Endothelial cell of hepatic sinusoid (primary cell): ENCODE measurements around the gene MYO5B.

Source experiments
- in situ Hi-C: cut with HindIII; loops from 2 replicates; pipeline ENCODE4 v1.10.0; 2017; ENCODE audit warnings: low sequenced_read_pairs

Gene MYO5B

DNA sequence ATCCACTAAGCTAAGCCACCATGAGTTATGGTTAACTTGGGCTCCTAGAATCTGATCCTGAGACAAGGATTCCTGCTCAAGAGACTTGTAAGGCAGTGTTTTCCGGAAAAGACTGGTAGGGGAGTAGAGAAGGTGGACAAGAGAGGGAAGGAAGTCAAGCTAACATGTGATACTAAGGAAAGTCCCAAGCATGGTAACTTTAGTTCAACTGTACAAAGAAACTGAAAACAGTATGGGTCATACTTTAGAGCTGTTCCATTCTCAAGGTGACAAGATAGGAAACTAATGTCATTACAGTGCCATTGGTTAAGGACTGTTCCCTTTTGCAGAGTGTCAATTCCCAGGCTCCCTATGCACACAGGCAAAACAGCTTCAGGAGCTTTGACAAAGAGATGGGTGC, 5.8 kb downstream of the MYO5B start:
- in situ Hi-C loops, result no loop called here

DNA sequence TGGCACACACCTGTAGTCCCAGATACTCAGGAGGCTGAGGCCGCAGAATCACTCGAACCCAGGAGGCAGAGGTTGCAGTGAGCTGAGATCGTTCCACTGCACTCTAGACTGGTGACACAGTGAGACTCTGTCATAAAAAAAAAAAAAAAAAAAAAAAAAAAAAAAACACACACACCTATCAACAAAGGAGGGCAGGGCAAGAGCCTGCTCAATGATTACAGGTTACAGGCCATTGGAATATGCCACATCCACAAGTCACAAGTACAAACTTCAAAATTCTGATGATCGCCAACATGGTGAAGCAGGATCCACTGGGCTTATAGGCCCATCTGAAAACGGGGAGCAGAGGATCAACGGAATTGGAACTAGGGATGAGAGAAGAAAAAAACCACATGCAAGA, 6.3 kb downstream of the MYO5B start:
- in situ Hi-C loops, result no loop called here

DNA sequence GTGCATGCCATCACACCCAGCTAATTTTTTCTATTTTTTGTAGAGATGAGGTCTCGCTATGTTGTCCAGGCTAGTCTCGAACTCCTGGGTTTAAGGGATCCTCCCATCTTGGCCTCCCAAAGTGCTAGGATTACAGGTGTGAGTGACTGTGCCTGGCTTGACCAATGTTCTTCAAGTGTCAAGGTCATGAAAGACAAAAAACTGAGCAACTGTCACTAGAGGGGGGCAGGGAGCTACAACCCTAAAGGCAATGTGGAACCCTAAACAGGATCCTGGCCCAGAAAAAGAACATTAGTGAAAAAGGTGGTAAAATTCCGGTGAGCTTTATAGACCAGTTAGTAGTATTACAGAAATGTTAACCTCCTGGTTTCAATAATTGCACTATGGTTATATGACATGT, 7.3 kb downstream of the MYO5B start:
- in situ Hi-C loops, result no loop called here

DNA sequence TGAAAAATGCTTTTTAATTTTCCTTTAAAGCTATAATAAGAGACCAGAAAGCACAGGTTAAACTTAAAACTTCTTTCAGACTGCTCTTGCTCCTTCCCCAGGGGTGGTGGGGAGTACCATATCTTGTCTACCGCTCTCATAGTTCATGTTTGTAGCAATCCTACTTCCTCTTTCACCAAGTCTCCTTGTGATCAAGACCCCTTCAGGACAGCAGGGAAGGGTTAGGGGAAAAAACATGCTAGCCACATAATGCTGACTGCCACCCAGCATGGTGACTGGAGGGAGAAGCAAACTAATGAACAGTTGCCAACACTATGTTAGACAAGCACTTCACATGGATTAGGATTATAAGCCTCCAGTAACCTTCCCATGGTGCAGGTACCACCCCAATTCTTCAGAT, 8.6 kb downstream of the MYO5B start:
- in situ Hi-C loops, result no loop called here

DNA sequence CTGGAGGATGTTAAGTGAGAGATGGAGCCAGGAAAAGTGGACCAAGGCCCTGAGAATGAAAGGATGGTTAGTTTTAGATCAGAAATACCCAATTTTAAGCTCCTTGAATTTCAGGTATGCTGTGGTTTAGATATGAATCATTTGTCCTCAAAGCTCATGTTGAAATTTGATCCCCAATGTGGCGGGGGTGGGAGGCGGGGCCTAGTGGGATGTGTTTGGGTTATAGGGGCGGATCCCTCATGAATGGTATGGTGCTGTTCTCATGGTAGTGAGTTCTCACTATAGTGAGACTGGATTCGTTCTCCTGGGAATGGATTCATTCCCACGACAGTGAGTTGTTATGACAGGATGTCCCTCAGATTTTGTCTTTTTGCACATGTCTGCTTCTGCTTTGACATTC, 11.4 kb downstream of the MYO5B start:
- in situ Hi-C loops, result no loop called here

DNA sequence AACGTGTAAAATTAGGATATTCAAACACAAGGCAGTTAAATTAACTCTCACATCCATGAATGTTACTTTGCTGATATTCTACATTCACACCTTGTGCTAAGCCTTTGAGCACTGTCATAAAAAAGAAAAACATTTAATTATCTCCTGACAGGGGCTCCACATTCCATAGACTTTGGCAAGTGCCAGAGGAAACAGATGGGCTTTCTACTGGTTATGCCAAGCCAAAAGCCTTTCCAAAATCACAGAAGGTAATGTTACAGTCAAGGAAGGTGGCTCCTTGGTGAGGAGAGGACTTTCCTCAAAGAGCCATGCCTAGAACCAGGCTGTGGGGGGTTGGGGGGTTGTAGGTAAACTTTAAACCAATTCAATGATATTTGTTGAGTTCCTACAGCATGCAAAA, 12.4 kb downstream of the MYO5B start:
- in situ Hi-C loops, result no loop called here

DNA sequence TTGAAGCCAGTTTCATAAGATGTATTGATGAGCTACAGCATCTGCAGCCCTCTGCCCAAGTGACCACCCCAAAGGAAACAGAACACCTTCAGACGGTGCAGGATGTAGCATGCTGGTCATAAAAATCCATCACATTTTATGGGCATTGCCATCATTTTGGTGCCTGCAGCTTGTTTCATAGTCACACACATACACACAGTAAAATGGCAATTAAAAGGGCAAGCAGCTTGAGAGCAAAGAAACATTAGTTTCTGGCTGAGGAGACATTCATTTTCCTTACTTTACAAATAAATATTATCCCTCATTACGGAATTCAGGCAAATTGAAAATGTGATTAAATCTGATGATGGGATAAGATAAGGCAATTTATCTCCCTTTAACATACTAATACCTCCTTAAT, 13.4 kb downstream of the MYO5B start:
- in situ Hi-C loops, result no loop called here

DNA sequence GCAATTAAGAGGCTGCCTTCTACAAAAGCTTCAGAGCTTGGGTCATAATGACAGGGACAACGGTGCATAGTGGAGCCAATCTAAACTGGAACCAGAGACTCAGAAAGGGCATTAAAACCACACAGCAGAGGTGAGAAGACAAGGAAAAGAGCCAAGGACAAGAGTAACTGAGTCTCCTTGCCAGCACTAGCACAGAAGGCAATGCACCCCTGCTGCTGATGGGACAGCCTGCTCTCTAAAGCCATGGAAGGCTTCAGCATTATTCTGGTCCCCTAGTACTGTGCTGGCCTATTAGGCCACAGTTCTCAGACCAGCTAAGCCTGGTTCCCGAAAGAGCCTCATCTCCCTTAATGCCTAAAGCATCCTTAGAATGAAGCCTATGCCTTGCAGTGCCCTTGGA, 15.5 kb downstream of the MYO5B start:
- in situ Hi-C loops, result loop anchor here (5.0 kb wide), 1 partner anchor 37 kb away; no protein-coding TSS in a partner anchor

DNA sequence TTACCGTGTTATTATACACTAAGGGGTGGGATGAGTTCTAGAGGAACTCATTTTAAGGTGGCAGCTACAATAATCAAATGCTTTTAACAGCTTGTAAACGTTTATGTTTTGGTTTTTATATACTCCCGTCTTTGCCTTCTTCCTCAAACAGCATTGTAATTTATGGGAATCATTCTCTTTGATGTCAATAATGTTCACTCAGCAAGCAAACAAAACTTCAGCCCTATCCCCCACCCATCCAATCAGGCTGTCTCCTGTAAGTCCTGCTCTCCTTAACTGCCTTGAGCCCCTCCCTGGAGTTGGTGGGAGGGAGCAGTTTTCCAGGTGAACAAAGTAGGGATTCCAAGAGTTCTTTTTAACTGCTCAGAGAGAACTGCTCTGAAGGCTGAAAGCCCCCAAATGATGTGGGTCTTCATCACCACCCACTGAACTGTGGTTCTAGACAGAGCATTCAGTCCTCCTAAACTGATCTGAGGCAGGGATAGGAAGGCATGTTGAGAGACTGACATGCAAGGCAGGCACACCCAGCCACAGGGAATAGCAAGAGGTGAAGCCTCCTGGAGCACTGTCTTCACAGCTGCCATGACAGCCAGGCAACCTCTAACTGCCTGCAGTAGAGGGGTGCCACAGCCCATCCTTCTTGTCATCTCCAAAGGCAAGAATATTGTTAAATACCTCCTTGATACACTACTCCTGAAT, 17.5 kb downstream of the MYO5B start:
- in situ Hi-C loops, result loop anchor here (5.0 kb wide), 1 partner anchor 35 kb away; no protein-coding TSS in a partner anchor

DNA sequence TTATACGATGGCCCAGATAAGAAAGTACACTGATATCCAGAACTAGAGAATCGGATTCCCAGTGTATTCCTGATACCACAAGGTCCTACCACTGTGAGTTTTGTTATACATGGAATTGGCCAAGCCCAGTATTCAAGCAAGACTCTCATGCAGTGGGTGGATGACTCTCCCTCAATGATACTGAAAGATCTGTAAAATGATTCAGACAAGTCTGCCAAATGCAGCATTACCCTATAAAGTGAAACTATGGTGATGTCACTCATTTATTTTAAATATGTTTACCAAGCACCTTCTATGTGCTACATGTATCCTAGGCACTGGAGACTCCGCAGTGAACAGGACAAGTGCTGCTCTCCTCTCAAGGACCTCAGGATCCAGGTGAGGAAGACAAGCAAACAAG, 22.6 kb downstream of the MYO5B start:
- in situ Hi-C loops, result no loop called here

DNA sequence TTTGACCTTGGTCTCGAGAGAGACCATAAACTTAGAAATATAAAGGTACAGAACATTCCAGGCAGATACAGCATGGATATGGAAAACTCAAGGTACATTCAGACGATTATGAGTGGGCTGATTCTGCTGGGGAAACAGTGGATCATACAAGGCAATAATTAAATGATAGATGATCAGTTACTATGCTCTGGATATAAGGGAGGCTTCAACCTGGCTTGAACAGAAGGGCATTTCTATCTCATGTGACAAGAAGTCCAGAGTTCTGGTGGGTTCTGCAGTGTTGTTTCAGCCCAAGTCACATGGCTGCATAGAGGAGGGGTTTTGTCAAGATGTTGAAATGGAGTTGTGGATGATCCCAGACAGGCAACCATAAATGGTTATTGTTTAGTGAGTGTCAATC, 23.5 kb downstream of the MYO5B start:
- in situ Hi-C loops, result no loop called here

DNA sequence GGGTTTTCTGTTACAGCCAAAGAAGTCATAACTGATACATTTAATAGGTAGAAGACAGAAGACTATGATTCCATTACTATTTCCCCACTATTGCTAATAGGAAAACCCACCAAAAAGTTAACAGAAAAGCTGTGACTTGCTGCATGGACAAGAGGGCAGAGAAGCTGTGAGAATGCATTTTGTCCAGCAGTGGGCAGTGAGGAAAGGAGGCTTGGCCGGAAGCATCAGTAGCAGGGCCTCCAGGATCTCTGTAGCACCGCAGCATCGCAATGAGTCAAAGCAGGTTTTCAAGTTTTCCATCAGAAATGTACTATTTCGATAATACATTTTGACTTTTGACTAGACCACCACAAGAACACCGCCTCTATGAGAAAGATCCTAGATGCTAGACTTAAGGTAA, 24.9 kb downstream of the MYO5B start:
- in situ Hi-C loops, result no loop called here

DNA sequence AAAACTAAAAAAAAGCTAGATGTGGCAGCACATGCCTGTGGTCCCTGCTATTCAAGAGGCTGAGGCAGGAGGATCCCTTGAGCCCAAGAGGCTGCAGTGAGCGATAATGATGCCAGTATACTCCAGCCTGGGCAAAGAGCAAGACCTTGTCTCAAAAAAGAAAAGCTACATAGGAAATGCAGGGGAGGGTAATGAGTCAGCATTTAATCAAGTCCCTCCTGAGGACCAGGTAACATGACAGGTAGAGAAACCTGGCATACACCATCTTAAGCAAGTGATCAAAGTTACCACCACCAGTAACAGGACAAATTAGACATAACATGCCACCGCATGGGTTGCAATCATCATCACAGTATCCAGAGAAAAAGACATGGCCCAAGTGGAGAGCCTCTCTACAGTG, 25.8 kb downstream of the MYO5B start:
- in situ Hi-C loops, result no loop called here

DNA sequence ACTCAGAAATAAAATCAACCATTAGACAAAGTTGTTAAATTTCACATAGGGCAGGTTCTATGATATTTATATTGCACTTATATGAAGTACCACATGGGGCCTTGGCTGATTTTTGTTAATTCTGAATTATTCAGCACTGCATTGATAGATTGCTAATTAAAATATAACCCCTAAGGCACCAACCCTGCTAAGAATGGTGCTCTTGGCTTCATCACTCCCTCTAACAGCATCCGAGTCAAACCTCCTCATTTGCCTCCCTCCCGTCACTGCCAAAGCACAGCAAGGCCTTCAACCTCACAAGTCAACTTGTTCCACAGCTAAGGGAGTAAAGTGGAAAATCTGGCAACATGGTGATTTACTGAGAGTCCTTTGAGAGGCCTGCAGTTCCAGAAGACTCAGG, 27.0 kb downstream of the MYO5B start:
- in situ Hi-C loops, result no loop called here

DNA sequence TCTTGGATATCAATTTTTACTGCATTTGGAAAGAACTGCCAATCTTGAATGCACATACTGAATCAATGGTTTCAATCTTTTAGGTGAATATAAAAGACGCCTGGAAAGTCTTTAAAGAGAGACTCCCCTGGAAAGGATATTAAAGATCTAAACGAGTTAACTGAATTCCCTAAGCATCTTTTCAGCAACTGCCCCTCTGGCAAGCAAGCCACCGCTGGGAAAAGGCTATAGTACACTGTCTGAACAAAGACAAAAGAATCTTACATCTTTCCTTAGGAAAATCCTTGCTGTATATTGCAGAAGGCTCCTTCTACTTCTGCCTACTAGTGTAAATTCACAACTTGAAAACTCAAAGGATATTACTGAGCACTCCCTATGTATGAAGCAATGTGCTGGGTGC, 28.0 kb downstream of the MYO5B start:
- in situ Hi-C loops, result no loop called here

DNA sequence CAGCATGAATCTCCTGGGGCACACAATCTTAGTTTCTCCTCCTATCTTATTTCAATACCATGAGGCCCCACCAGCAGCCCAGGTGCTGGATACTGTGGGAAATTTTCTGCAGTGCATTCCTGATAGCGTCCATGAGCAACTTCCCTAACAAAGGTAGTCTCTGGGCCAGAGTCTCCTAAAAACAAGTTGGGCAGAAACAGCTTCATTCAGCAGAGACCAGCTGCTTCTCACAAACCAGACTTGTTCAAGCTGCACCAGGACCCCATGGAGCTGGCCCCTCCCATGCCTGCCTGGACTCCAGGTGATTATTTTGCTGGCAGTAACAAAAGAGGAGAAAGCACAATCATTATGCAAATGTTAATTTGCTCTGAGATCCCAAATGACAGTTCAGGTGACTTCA, 31.4 kb downstream of the MYO5B start:
- in situ Hi-C loops, result no loop called here

DNA sequence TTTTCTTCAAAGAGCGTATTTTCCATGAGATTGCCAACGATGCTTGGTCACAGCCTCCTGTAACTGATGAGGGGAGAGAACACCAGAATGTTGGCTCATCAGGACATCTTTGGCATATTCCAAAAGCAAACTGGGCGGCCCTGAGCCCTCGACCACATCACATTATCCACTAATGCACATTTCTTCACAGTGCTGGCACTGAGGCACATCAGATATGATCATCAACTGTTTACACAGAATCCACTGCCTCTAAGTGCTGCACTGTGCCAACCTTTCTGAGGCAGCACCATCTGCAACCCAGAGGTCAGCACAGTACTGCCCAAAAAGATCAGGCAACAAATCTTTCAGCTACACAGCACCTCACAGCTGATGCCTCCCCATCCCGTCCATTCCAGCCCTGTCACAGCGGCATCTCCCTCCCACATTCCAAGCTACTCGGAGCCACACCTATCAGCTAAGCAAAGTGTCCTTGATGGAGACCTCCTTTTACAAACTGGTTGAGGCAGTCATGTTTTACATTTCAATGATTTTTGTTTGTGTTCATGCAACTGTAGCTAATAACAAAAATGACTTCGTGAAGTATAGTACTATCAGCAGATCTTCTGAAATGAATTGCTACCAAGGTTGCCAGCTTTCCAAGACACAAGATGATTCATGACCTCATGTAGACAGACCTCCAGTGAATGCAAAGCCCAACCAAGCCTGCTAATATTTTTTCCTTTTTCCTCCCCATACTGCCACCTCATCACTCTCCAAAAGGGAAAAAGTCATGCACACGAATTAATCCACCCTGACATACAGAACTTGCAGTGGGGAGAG, 32.3 kb downstream of the MYO5B start:
- in situ Hi-C loops, result no loop called here

DNA sequence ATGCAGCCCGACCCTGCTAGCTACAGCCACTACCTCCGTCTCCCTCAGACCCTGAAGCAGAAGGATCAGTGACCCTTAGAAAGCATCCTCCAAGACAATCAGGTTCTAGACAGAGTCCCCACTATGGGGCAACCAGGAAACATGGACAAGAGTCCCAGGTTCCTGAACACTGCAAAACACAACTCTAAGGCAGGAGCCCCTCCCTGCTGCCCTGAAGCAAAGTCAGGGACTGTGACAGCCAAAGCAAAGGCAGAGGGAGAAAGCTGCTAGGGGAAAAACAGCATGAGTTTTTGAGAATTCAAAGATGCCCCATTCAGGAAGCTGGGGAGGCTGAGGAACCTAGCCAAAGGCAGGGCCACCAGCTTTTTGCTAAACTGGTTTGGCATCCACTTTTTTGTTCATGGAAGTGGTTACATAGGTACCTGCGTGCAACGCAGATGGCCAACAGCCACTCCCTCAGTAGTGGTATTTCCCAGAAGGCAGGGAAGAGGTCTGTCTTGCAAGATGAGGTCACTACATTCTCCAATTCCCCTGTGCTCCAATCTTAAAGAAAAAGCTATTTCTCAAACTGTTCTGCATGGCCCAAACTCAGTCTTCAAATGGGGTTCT, 33.2 kb downstream of the MYO5B start:
- in situ Hi-C loops, result no loop called here

DNA sequence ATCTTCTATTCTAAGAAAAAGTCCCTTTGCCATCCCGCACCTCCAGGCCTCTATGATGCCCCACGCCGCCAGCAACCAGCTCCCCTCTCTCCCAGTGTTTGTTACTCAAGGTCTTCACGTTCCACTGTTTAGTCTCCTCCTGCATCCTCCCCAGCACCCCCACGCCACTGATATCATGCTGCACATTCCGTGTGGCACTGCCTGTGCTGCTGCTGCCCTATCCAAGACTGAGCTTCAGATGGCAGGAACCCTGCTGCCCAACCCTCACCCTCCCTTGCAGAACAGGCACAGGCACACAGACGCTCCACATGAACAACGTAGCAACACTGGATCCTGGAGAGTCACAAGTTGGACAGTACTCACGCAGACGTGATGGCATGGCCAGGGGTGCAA, 35.3 kb downstream of the MYO5B start:
- in situ Hi-C loops, result no loop called here

DNA sequence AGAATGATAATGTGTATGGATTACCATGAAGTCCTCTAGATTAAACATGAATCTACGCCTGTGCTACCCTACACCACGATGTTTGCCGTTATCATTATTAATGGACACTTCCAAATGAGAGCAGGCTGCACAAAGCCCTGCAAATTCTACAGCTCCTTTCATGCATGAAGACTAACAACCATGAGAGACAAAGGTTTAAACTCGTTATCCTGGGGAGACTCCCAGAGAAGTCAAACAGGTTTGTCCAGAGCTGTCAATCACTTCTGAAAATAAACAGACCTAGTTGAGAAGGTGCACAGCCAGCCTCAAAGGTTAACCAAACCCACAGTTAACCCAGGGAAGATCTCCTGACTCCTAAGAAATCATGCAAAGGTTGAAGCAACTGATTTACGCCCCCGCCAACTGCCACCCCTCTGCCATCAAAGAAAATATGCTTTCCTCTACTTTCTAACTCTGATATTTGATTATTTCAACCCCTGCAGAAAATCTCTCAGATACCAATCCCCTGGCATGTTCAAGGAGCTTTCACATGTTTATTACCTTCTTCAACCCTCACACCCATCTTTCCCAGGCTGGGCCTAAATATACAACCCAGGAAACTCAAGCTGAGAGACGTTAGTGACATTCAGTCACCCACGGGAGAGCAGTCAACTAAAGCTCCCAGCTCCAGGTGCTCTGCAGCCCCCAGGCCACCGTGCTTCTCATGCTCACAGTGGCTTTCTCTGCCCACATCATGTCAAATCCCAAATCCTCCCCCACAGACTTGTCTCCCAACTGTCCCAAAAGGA, 35.9 kb downstream of the MYO5B start:
- in situ Hi-C loops, result no loop called here

DNA sequence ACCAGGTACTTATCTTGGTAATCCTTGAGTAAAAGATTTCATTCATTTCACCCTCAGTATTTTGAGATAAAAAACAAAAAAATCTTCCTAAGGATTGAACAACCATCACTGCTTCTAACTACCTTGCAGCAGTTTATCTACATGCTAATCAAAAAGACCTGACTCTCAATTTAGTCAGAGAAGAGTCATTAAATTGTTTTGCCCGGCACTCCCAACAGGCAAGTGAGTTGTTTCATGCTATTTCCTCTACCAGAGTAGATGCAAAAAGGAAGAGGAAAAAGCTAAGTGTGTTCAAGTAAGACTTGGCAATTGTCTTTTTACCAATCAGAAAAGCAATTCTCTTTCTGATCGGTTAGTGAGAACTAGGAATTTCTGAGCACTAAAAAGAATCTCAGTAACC, 39.5 kb downstream of the MYO5B start:
- in situ Hi-C loops, result no loop called here
